Raji (cell line): ENCODE measurements around the gene BUB1B.

ENCODE experiments used
- POLR2A ChIP-seq: IDR thresholded peaks from 2 replicates; pipeline ENCODE4 v1.6.1; 2011; ENCODE audit warnings: low read depth, low read length, control low read depth; ENCODE audit not compliant: insufficient read depth

BUB1B gene

GRCh38 chr15:40163657-40164416, 3.0 kb downstream of the BUB1B start:
- no peak for TF ChIP-seq POLR2A

GRCh38 chr15:40175160-40175559, 14.3 kb downstream of the BUB1B start:
- no peak for TF ChIP-seq POLR2A

- TF ChIP-seq POLR2A: no peak
These were observed 21.6 kb downstream of the BUB1B start for GRCh38 chr15:40182358-40183029.

- no peak for TF ChIP-seq POLR2A
These were observed 23.0 kb downstream of the BUB1B start for GRCh38 chr15:40183636-40184463.

- no peak for TF ChIP-seq POLR2A
These were observed 29.7 kb downstream of the BUB1B start for GRCh38 chr15:40190591-40190990.

- TF ChIP-seq POLR2A: no peak
These were observed 32.1 kb downstream of the BUB1B start for GRCh38 chr15:40192942-40193341.

- TF ChIP-seq POLR2A: no peak
These were observed 36.6 kb downstream of the BUB1B start for GRCh38 chr15:40197434-40197833.

- TF ChIP-seq POLR2A: no peak
These were observed 37.7 kb downstream of the BUB1B start for GRCh38 chr15:40198355-40199085.

- no peak for TF ChIP-seq POLR2A
These were observed 43.2 kb downstream of the BUB1B start for GRCh38 chr15:40204100-40204499.

GRCh38 chr15:40217166-40217824, 56.4 kb downstream of the BUB1B start:
- TF ChIP-seq POLR2A: no peak

- TF ChIP-seq POLR2A: no peak
These were observed 58.9 kb downstream of the BUB1B start for GRCh38 chr15:40219801-40220200.

- no peak for TF ChIP-seq POLR2A
These were observed 61.3 kb downstream of the BUB1B start for GRCh38 chr15:40222131-40222530.

- no peak for TF ChIP-seq POLR2A
These were observed 65.9 kb downstream of the BUB1B start for GRCh38 chr15:40226736-40227135.

GRCh38 chr15:40229316-40229715, 68.4 kb downstream of the BUB1B start:
- TF ChIP-seq POLR2A: no peak

GRCh38 chr15:40229956-40230355, 69.1 kb downstream of the BUB1B start:
- no peak for TF ChIP-seq POLR2A

- TF ChIP-seq POLR2A: no peak
These were observed 71.8 kb downstream of the BUB1B start for GRCh38 chr15:40232625-40233070.
